Ovary (tissue), 9 donors: Measurements from ENCODE around the gene SLC31A1. TPM values are rescaled to one million over a fixed set of nuclear protein-coding genes. Genes with fewer than 3 reads are reported as not detected.

Experiments used
- DNase-seq, 5 donors: peaks; one replicate each; pipeline ENCODE4 v3.0.0-alpha.2; 2019 to 2020
- H3K27ac ChIP-seq, 2 donors: fragments of 200-600 bp; one replicate each; pipeline versions ENCODE4 v1.5.1 to v1.8.0; 2019 to 2022
- H3K27me3 ChIP-seq: fragments of 200-600 bp; one replicate; pipeline ENCODE4 v1.8.0; 2022
- H3K36me3 ChIP-seq: fragments of 200-600 bp; sonication (generic); one replicate; pipeline ENCODE4 v1.5.1; 2019
- H3K4me1 ChIP-seq: one replicate; pipeline ENCODE4 v1.8.1; 2013; ENCODE audit warnings: mild to moderate bottlenecking, moderate library complexity; ENCODE audit not compliant: insufficient read depth
- H3K4me3 ChIP-seq: fragments of 200-600 bp; sonication (generic); one replicate; pipeline ENCODE4 v1.5.1; 2017
- H3K9me3 ChIP-seq, 2 donors: fragments of 200-600 bp in 1 of 2; sonication (generic) in 1 of 2; one replicate each; pipeline versions ENCODE4 v1.5.1 to v1.8.1; 2013 to 2019; ENCODE audit warnings: mild to moderate bottlenecking in 1 of 2, moderate library complexity in 1 of 2
- EP300 ChIP-seq: sonication (generic); formaldehyde crosslinking; IDR thresholded peaks from one replicate; pipeline ENCODE4 v1.6.1; 2017; ENCODE audit warnings: antibody characterized with exemption
- POLR2A ChIP-seq: fragments of 450-650 bp; IDR thresholded peaks from one replicate; pipeline ENCODE4 v1.6.1; 2017; ENCODE audit warnings: antibody characterized with exemption, mild to moderate bottlenecking, moderate library complexity
- WGBS, 3 donors: extraction: QIAGEN DNeasy Blood & Tissue Kit in 1 of 3; methylation state at CpG; one replicate each; pipeline versions ENCODE4 v1.1.5 to v1.1.7; 2013 to 2017; 5-methylcytosine and 5-hydroxymethylcytosine counted together
- intact Hi-C, 4 donors: fragments of 100-400 bp; cut with DNase I; formaldehyde crosslinking; loops; one replicate each; pipeline versions ENCODE4 v1.11.0 to v1.15.1; 2022 to 2023
- polyA plus RNA-seq, 2 donors: library from polyadenylated mRNA; stranded (reverse); fragments of 200-250 nt in 1 of 2; fragments of 350-450 nt in 1 of 2; fragmentation: Illumina TruSeq in 1 of 2; extraction: RNeasy Lipid Tissue Mini Kit (QIAGEN cat#74804) in 1 of 2; gene quantifications; one replicate each; pipeline ENCODE4 v1.2.3, GENCODE V29; 2013 to 2014
- total RNA-seq, 7 donors: library from RNA; depleted of rRNA in 2 of 7; stranded (reverse); fragments of >200 nt in 2 of 7; fragmentation: NEBNext Ultra II Directional in 3 of 7; extraction: Animal tissue kit (Norgen Biotek cat#: 25700) in 3 of 7; gene quantifications; one replicate each; pipeline versions ENCODE4 v1.1.0 to v1.2.4, GENCODE V29; 2016 to 2023
- TF ChIP-seq, protein P1 (sequence below), 3 donors: fragments of 450-650 bp in 2 of 3; fragments of 200-600 bp in 1 of 3; IDR thresholded peaks; one replicate each; pipeline versions ENCODE4 v1.5.1 to v1.8.0; 2016 to 2022; ENCODE audit warnings: antibody characterized with exemption in 3 of 3, mild to moderate bottlenecking in 1 of 3
- donor health status: DM: no; HTN: no; CAD: no; lungs with moderate emphysema.
- donor health status: DM: no; HTN: no; CAD: no.
- donor health status: Bipolar disorder and iron deficiency.
- donor health status: DM: yes; HTN: yes; CAD: no.
- donor health status: DM: no; HTN: no; CAD: no.
- donor health status: DM: yes; HTN: yes; CAD: no.

The SLC31A1 gene
- total and polyA plus RNA-seq, 9 donors, result 5.3 to 24.1 (median 12.5) TPM

DNA sequence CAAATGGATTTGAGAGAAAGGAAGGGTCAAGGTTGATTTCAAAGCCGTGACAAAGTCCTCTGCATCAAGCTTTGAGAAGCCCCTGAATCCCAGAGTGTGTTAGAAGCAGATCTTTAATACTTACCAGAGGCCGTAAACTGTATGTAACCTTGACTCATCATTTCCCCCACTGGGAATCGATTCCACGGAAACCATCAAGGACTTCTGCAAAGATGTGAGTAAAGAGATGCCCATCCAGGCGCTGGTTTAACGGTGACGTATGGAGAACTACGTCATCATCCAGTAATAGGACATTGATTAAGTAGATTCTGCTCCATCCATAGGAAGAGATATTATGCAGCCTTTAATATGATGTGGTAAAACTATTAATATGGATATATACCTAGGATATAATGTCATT is 80.2 kb downstream of the SLC31A1 start:
- 81 to 88% (median 82%) methylated on average over 8 of the region's 8 CpGs for WGBS, 3 donors
- intact Hi-C loops, result loop anchor here in 1 of 4 donors (10.0 kb wide), 1 partner anchor 103 kb away; the partner anchor contains the start of gene ALAD

DNA sequence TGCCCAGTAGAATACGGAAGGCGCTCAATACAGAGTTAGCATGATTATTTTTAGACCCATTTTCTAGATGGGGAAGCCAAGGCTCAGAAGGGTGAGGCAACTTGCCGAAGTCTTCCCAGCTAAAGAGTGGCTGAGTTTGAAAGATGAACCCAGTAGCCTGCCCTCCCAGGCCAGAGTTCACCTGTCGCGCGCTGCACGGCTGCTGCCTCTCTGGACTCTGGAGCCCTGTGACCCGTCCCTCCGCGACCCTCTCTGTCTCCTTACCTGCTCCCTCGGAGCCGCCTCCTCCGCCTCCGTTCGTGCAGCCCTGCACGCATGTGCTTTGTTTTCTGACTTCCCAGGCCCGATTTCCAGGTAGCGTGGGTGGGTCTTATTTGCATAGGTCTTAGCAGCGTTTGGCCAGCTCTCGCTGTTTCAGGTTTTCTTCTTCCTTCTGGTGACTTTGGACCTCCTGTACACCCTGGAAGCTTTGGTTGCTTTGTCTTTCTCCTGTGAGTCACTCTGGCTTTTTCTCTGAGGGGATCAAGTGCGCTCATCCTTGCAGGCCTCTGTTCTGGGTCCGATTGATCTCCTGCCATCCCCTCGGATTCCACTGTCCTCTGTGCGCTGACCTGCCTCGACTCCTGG is 81.6 kb downstream of the SLC31A1 start, which contains the start of gene RNF183:
Gene RNF183, minus strand, starts transcription at position 585 of the 627 bp plus-strand sequence. CDS start 5,192 bp downstream, outside the sequence.
- no peak for DNase-seq
- WGBS, 3 donors, result 70 to 79% (median 78%) methylated on average over 25 of the region's 25 CpGs
- no peak within 1 kb of the TSS for H3K4me3 ChIP-seq
- H3K9me3 ChIP-seq, result no peaks in the 10 kb centered on the region
- H3K4me1 ChIP-seq, result no peaks in the 10 kb centered on the region
- intact Hi-C loops, result loop anchor here in 1 of 4 donors (10.0 kb wide), 1 partner anchor 102 kb away; the partner anchor contains the start of gene ALAD
- H3K27me3 ChIP-seq, result no peaks in the 10 kb centered on the region
- H3K36me3 ChIP-seq, result no peaks in the 10 kb centered on the region
- TF ChIP-seq EP300 (no peak), POLR2A (no peak)
- TF ChIP-seq, protein P1, sequence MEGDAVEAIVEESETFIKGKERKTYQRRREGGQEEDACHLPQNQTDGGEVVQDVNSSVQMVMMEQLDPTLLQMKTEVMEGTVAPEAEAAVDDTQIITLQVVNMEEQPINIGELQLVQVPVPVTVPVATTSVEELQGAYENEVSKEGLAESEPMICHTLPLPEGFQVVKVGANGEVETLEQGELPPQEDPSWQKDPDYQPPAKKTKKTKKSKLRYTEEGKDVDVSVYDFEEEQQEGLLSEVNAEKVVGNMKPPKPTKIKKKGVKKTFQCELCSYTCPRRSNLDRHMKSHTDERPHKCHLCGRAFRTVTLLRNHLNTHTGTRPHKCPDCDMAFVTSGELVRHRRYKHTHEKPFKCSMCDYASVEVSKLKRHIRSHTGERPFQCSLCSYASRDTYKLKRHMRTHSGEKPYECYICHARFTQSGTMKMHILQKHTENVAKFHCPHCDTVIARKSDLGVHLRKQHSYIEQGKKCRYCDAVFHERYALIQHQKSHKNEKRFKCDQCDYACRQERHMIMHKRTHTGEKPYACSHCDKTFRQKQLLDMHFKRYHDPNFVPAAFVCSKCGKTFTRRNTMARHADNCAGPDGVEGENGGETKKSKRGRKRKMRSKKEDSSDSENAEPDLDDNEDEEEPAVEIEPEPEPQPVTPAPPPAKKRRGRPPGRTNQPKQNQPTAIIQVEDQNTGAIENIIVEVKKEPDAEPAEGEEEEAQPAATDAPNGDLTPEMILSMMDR (IDR thresholded peaks at IDR 0.05), result no peak
- no peak within 1 kb of the TSS for H3K27ac ChIP-seq

More for the DNA sequence above, 80.2 kb downstream of the SLC31A1 start:
- no peak for TF ChIP-seq POLR2A
- no peak for TF ChIP-seq EP300
- TF ChIP-seq, protein P1 (IDR thresholded peaks at IDR 0.05), result no peak
- Histone ChIP-seq H3K4me1 (no peaks in the 10 kb centered on the region), H3K9me3 (no peaks in the 10 kb centered on the region), H3K36me3 (no peaks in the 10 kb centered on the region), H3K4me3 (no peak overlapping the region), H3K27ac (no peak overlapping the region), H3K27me3 (no peaks in the 10 kb centered on the region)
- no peak for DNase-seq

DNA sequence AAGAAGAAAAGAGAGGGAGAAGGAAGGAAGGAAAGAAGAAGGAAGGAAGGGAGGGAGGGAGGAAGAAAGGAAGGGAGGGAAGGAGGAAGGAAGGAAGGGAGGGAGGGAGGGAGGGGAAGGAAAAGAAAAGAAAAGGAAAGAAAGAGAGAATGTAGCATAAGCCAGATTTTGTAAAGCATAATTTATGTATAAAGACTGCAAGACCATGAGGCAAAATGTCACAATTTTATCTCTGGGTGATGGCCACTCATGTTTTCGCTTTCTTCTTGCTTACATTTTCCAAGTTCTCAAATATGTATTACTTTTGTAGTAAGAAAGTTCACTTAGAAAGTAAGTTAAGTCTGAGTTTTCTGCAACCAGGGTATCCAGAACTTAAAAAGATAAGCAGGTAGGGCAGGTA is 85.2 kb downstream of the SLC31A1 start:
- H3K9me3 ChIP-seq, result no peaks in the 10 kb centered on the region
- H3K4me3 ChIP-seq, result no peak overlapping the region
- no peak for DNase-seq
- no peaks in the 10 kb centered on the region for H3K36me3 ChIP-seq
- intact Hi-C loops, result loop anchor here in 1 of 4 donors (10.0 kb wide), 1 partner anchor 98 kb away; the partner anchor contains the start of gene ALAD
- no peaks in the 10 kb centered on the region for H3K4me1 ChIP-seq
- WGBS, 3 donors, result 15 to 60% (median 23%) methylated on average over 1 of the region's 1 CpG
- TF ChIP-seq EP300, result no peak
- TF ChIP-seq, protein P1 (IDR thresholded peaks at IDR 0.05), result no peak
- no peak for TF ChIP-seq POLR2A
- no peak overlapping the region for H3K27ac ChIP-seq
- H3K27me3 ChIP-seq, result no peaks in the 10 kb centered on the region

DNA sequence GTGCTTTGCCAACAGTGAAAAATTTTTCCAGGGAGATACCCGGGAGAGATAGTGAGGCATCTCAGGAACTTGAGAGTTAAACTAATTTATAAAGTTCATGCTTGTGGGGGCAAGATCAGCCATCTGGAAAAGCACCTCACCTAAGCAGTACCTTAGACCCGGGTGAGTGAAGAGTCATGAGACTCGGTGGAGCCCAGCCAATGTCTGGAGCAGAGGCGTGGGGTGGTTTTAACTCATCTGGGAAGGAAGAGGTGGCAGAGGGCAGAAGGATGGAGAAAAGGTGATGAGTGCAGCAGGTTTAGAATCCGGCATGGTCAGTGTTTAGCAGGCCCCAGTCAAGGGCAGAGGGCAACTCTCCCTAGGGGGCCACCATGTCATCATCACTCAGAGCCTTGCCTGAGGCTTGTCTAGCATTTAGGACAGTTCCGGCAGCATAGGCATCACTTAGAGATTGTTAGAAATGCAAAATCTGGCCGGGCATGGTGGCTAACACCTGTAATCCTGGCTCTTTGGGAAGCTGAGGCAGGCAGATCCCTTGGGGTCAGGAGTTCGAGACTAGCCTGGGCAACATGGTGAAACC is 86.1 kb downstream of the SLC31A1 start:
- intact Hi-C loops, result loop anchor here in 1 of 4 donors (10.0 kb wide), 1 partner anchor 97 kb away; the partner anchor contains the start of gene ALAD
- Histone ChIP-seq H3K4me3 (no peak overlapping the region), H3K4me1 (no peaks in the 10 kb centered on the region), H3K27ac (no peak overlapping the region), H3K36me3 (no peaks in the 10 kb centered on the region), H3K9me3 (no peaks in the 10 kb centered on the region), H3K27me3 (no peaks in the 10 kb centered on the region)
- WGBS, 3 donors, result 46 to 60% (median 48%) methylated on average over 8 of the region's 8 CpGs
- no peak for DNase-seq
- TF ChIP-seq, protein P1 (IDR thresholded peaks at IDR 0.05), result no peak
- no peak for TF ChIP-seq EP300
- no peak for TF ChIP-seq POLR2A
